Embryonic facial prominence (tissue), 1 donor: ENCODE results near the gene ERCC2.
"Not testable (repeated sequence)": the region's sequence is repeated elsewhere in the genome, so short reads cannot be mapped to it uniquely, and the experiment has no call there.

ENCODE experiments used
- DNase-seq: peaks from one replicate; pipeline ENCODE4 v3.0.0-alpha.2; 2016; ENCODE audit errors: extremely low spot score

Gene ERCC2

GRCh38 chr19:45354241-45354842, 16.0 kb downstream of the ERCC2 start:
- DNase-seq: no peak

- DNase-seq: no peak
These were observed 17.2 kb downstream of the ERCC2 start for GRCh38 chr19:45352914-45353796.

GRCh38 chr19:45352471-45352870, 17.9 kb downstream of the ERCC2 start:
- no peak for DNase-seq

GRCh38 chr19:45352062-45352461, 18.3 kb downstream of the ERCC2 start:
- DNase-seq: no peak

- no peak for DNase-seq
These were observed 18.9 kb downstream of the ERCC2 start for GRCh38 chr19:45351401-45351952.

GRCh38 chr19:45350477-45351058, 19.8 kb downstream of the ERCC2 start:
- no peak for DNase-seq

GRCh38 chr19:45349430-45349941, 20.9 kb downstream of the ERCC2 start:
- DNase-seq: no peak

- DNase-seq: no peak
These were observed 21.3 kb downstream of the ERCC2 start for GRCh38 chr19:45349126-45349415.

GRCh38 chr19:45348367-45349125, 21.8 kb downstream of the ERCC2 start:
- no peak for DNase-seq

GRCh38 chr19:45347570-45348366, 22.6 kb downstream of the ERCC2 start:
- no peak for DNase-seq

GRCh38 chr19:45346449-45346848, 23.9 kb downstream of the ERCC2 start:
- no peak for DNase-seq

- DNase-seq: no peak
These were observed 24.9 kb downstream of the ERCC2 start for GRCh38 chr19:45345506-45345860.

GRCh38 chr19:45344621-45345505, 25.5 kb downstream of the ERCC2 start:
- no peak for DNase-seq

GRCh38 chr19:45342911-45343310, 27.5 kb downstream of the ERCC2 start:
- no peak for DNase-seq

GRCh38 chr19:45340899-45341453, 29.4 kb downstream of the ERCC2 start:
- DNase-seq: no peak

GRCh38 chr19:45340232-45340898, 30.0 kb downstream of the ERCC2 start, which contains the start of gene KLC3:
KLC3 (plus strand) TSS chr19:45340750; CDS start chr19:45345542, 4,792 bp downstream.
- no peak for DNase-seq

- DNase-seq: no peak
These were observed 30.7 kb downstream of the ERCC2 start for GRCh38 chr19:45339629-45340028.

GRCh38 chr19:45336696-45337251, 33.6 kb downstream of the ERCC2 start:
- DNase-seq: no peak

GRCh38 chr19:45334881-45335280, 35.5 kb downstream of the ERCC2 start:
- not testable (repeated sequence) for DNase-seq
